ACC112 (cell line): ENCODE results near the gene ANKFN1.
"Not testable (repeated sequence)": the region's sequence is repeated elsewhere in the genome, so short reads cannot be mapped to it uniquely, and the experiment has no call there.

Source experiments
- H2AFZ ChIP-seq: fragments of 200-600 bp; sonication (generic); one replicate; pipeline ENCODE4 v1.6.0; 2017; ENCODE audit warnings: antibody characterized with exemption, low read length; ENCODE audit not compliant: unreplicated experiment
- H3K27ac ChIP-seq: fragments of 200-600 bp; sonication (generic); 2 replicates; pipeline ENCODE4 v1.5.1; 2014; ENCODE audit warnings: low read depth, mild to moderate bottlenecking, antibody characterized with exemption, low read length, moderate library complexity
- H3K27me3 ChIP-seq: fragments of 200-600 bp; sonication (generic); 2 replicates; pipeline ENCODE4 v1.6.1; 2014; ENCODE audit warnings: mild to moderate bottlenecking, antibody characterized with exemption, low read length, moderate library complexity, mixed read lengths; ENCODE audit not compliant: insufficient read depth
- H3K36me3 ChIP-seq: fragments of 200-600 bp; sonication (generic); 2 replicates; pipeline ENCODE4 v1.6.1; 2016; ENCODE audit warnings: mild to moderate bottlenecking, antibody characterized with exemption, low read length, moderate library complexity, mixed read lengths; ENCODE audit not compliant: insufficient read depth
- H3K4me1 ChIP-seq: fragments of 200-600 bp; sonication (generic); one replicate; pipeline ENCODE4 v1.6.1; 2016; ENCODE audit warnings: low read length, mixed read lengths; ENCODE audit not compliant: insufficient read depth, unreplicated experiment, control insufficient read depth
- H3K4me3 ChIP-seq: fragments of 200-600 bp; sonication (generic); 2 replicates; pipeline ENCODE4 v1.5.1; 2014; ENCODE audit warnings: mild to moderate bottlenecking, low read depth, low read length
- H3K79me2 ChIP-seq: fragments of 200-600 bp; sonication (generic); one replicate; pipeline ENCODE4 v1.6.0; 2016; ENCODE audit warnings: low read length; ENCODE audit not compliant: control insufficient read depth, unreplicated experiment, insufficient read depth

The ANKFN1 gene

GRCh38 chr17:56395787-56396186 lies 242.5 kb downstream of the ANKFN1 start:
- H2AFZ ChIP-seq, result no peak overlapping the region
- no peaks in the 10 kb centered on the region for H3K27me3 ChIP-seq
- H3K79me2 ChIP-seq, result no peaks in the 10 kb centered on the region
- H3K4me1 ChIP-seq, result no peaks in the 10 kb centered on the region
- H3K27ac ChIP-seq, result no peak overlapping the region
- no peak overlapping the region for H3K4me3 ChIP-seq
- H3K36me3 ChIP-seq, result no peaks in the 10 kb centered on the region

- H3K79me2 ChIP-seq, result no peaks in the 10 kb centered on the region
- H3K27me3 ChIP-seq, result no peaks in the 10 kb centered on the region
- H3K36me3 ChIP-seq, result no peaks in the 10 kb centered on the region
- no peak overlapping the region for H3K4me3 ChIP-seq
- H2AFZ ChIP-seq, result no peak overlapping the region
- H3K27ac ChIP-seq, result no peak overlapping the region
- no peaks in the 10 kb centered on the region for H3K4me1 ChIP-seq
Measured at GRCh38 chr17:56407086-56407485, 253.8 kb downstream of the ANKFN1 start.

GRCh38 chr17:56412356-56412755 lies 259.1 kb downstream of the ANKFN1 start:
- H3K4me3 ChIP-seq, H3K27ac ChIP-seq, H3K4me1 ChIP-seq, H2AFZ ChIP-seq, H3K36me3 ChIP-seq, H3K27me3 ChIP-seq, H3K79me2 ChIP-seq: not testable (repeated sequence)

- Histone ChIP-seq H3K4me1 (no peaks in the 10 kb centered on the region), H3K27ac (no peak overlapping the region), H3K27me3 (no peaks in the 10 kb centered on the region), H3K79me2 (no peaks in the 10 kb centered on the region), H3K36me3 (no peaks in the 10 kb centered on the region), H3K4me3 (no peak overlapping the region), H2AFZ (no peak overlapping the region)
Measured at GRCh38 chr17:56416682-56417351, 263.5 kb downstream of the ANKFN1 start.

- Histone ChIP-seq H3K36me3 (no peaks in the 10 kb centered on the region), H3K27me3 (peaks cover 3% of the 10 kb centered on the region; the same call in 1 of the 2 replicates), H2AFZ (no peak overlapping the region), H3K4me1 (no peaks in the 10 kb centered on the region), H3K4me3 (no peak overlapping the region), H3K27ac (no peak overlapping the region), H3K79me2 (no peaks in the 10 kb centered on the region)
Measured at GRCh38 chr17:56424005-56424404, 270.7 kb downstream of the ANKFN1 start.

GRCh38 chr17:56424543-56425044 lies 271.3 kb downstream of the ANKFN1 start:
- Histone ChIP-seq H3K4me3 (no peak overlapping the region), H3K27me3 (peaks cover 3% of the 10 kb centered on the region; the same call in 1 of the 2 replicates), H3K4me1 (no peaks in the 10 kb centered on the region), H3K27ac (no peak overlapping the region), H3K79me2 (no peaks in the 10 kb centered on the region), H3K36me3 (no peaks in the 10 kb centered on the region), H2AFZ (no peak overlapping the region)

- Histone ChIP-seq H3K27me3 (peaks cover 3% of the 10 kb centered on the region; the same call in 1 of the 2 replicates), H3K79me2 (no peaks in the 10 kb centered on the region)
Measured at GRCh38 chr17:56425483-56425882, 272.2 kb downstream of the ANKFN1 start.

GRCh38 chr17:56426901-56427300 lies 273.6 kb downstream of the ANKFN1 start:
- Histone ChIP-seq H2AFZ (no peak overlapping the region), H3K79me2 (no peaks in the 10 kb centered on the region)

More at GRCh38 chr17:56425483-56425882, 272.2 kb downstream of the ANKFN1 start:
- no peak overlapping the region for H3K27ac ChIP-seq
- H2AFZ ChIP-seq, result no peak overlapping the region
- H3K4me1 ChIP-seq, result no peaks in the 10 kb centered on the region
- H3K36me3 ChIP-seq, result no peaks in the 10 kb centered on the region
- H3K4me3 ChIP-seq, result no peak overlapping the region

GRCh38 chr17:56431736-56432135 lies 278.5 kb downstream of the ANKFN1 start:
- Histone ChIP-seq H3K27me3 (no peaks in the 10 kb centered on the region), H2AFZ (no peak overlapping the region), H3K36me3 (no peaks in the 10 kb centered on the region), H3K4me1 (no peaks in the 10 kb centered on the region), H3K4me3 (no peak overlapping the region), H3K27ac (no peak overlapping the region), H3K79me2 (no peaks in the 10 kb centered on the region)

More at GRCh38 chr17:56426901-56427300, 273.6 kb downstream of the ANKFN1 start:
- H3K27ac ChIP-seq, result no peak overlapping the region
- H3K27me3 ChIP-seq, result peaks cover 3% of the 10 kb centered on the region; the same call in 1 of the 2 replicates
- H3K36me3 ChIP-seq, result no peaks in the 10 kb centered on the region
- no peaks in the 10 kb centered on the region for H3K4me1 ChIP-seq
- no peak overlapping the region for H3K4me3 ChIP-seq

- Histone ChIP-seq H3K36me3 (no peaks in the 10 kb centered on the region), H3K4me1 (no peaks in the 10 kb centered on the region), H3K4me3 (no peak overlapping the region), H3K27me3 (no peaks in the 10 kb centered on the region), H2AFZ (no peak overlapping the region), H3K27ac (no peak overlapping the region), H3K79me2 (no peaks in the 10 kb centered on the region)
Measured at GRCh38 chr17:56432443-56432842, 279.2 kb downstream of the ANKFN1 start.

- Histone ChIP-seq H3K36me3 (no peaks in the 10 kb centered on the region), H3K79me2 (no peaks in the 10 kb centered on the region), H2AFZ (no peak overlapping the region), H3K4me3 (no peak overlapping the region), H3K4me1 (no peaks in the 10 kb centered on the region), H3K27me3 (no peaks in the 10 kb centered on the region), H3K27ac (no peak overlapping the region)
Measured at GRCh38 chr17:56434610-56435009, 281.3 kb downstream of the ANKFN1 start.
